Neuronal stem cell (in vitro differentiated cells): ENCODE measurements around the gene ARHGEF28.

Experiments
- DNase-seq: peaks from one replicate; pipeline ENCODE4 v3.0.0-alpha.2; 2013; ENCODE audit warnings: low spot score
- H2AFZ ChIP-seq: one replicate; pipeline ENCODE4 v1.6.1; 2013; ENCODE audit warnings: mild to moderate bottlenecking, low read length, inconsistent platforms
- H2AK5ac ChIP-seq: 2 replicates; pipeline ENCODE4 v1.6.1; 2013; ENCODE audit warnings: low read depth, mild to moderate bottlenecking, inconsistent platforms, low read length, moderate library complexity, mixed read lengths
- H2BK120ac ChIP-seq: 2 replicates; pipeline ENCODE4 v1.6.1; 2013; ENCODE audit warnings: low read depth, mild to moderate bottlenecking, inconsistent platforms, low read length, moderate library complexity, mixed read lengths
- H2BK12ac ChIP-seq: one replicate; pipeline ENCODE4 v1.6.1; 2013; ENCODE audit warnings: low read length, inconsistent platforms
- H2BK15ac ChIP-seq: 2 replicates; pipeline ENCODE4 v1.6.1; 2013; ENCODE audit warnings: mild to moderate bottlenecking, low read length, inconsistent platforms, mixed read lengths
- H2BK5ac ChIP-seq: one replicate; pipeline ENCODE4 v1.6.1; 2013; ENCODE audit warnings: inconsistent platforms, mild to moderate bottlenecking, low read length, moderate library complexity
- H3K14ac ChIP-seq: one replicate; pipeline ENCODE4 v1.6.1; 2013; ENCODE audit warnings: low read length, inconsistent platforms
- H3K18ac ChIP-seq: 2 replicates; pipeline ENCODE4 v1.6.1; 2013; ENCODE audit warnings: low read length, inconsistent platforms
- H3K23ac ChIP-seq: 2 replicates; pipeline ENCODE4 v1.6.1; 2013; ENCODE audit warnings: low read depth, mild to moderate bottlenecking, mixed read lengths, low read length, inconsistent platforms; ENCODE audit not compliant: poor library complexity
- H3K27ac ChIP-seq: replicated peaks from 3 replicates; pipeline ENCODE4 v1.5.1; 2013; ENCODE audit warnings: low read length, inconsistent platforms
- H3K27me3 ChIP-seq, 3 experiments: 2 replicates each; pipeline ENCODE4 v1.6.1; 2013; ENCODE audit warnings: low read length in 3 of 3, mild to moderate bottlenecking in 2 of 3, inconsistent platforms in 1 of 3, low read depth in 1 of 3, mixed read lengths in 1 of 3, moderate library complexity in 1 of 3; ENCODE audit not compliant: control insufficient read depth in 3 of 3, insufficient read depth in 3 of 3
- H3K36me3 ChIP-seq, 2 donors: replicated peaks in 1 of 2; 2 replicates each; pipeline ENCODE4 v1.6.1; 2013; ENCODE audit warnings: low read length in 2 of 2; ENCODE audit not compliant: control insufficient read depth in 2 of 2, insufficient read depth in 2 of 2
- H3K4ac ChIP-seq: 2 replicates; pipeline ENCODE4 v1.6.1; 2013; ENCODE audit warnings: inconsistent platforms, mild to moderate bottlenecking, low read length, moderate library complexity
- H3K4me1 ChIP-seq, 2 donors: 1 replicate in 1 of 2; 2 replicates in 1 of 2; pipeline ENCODE4 v1.6.1; 2013; ENCODE audit warnings: low read length in 2 of 2, low read depth in 1 of 2; ENCODE audit not compliant: control insufficient read depth in 2 of 2, insufficient read depth in 1 of 2
- H3K4me2 ChIP-seq: one replicate; pipeline ENCODE4 v1.6.1; 2013; ENCODE audit warnings: mild to moderate bottlenecking, low read length, inconsistent platforms; ENCODE audit not compliant: insufficient read depth, poor library complexity, severe bottlenecking
- H3K4me3 ChIP-seq, 2 donors: 2 replicates each; pipeline ENCODE4 v1.5.1; 2013; ENCODE audit warnings: low read length in 2 of 2, mild to moderate bottlenecking in 2 of 2, inconsistent platforms in 1 of 2, moderate library complexity in 1 of 2
- H3K79me1 ChIP-seq: one replicate; pipeline ENCODE4 v1.6.1; 2013; ENCODE audit warnings: low read depth, mild to moderate bottlenecking, inconsistent platforms, low read length, moderate library complexity
- H3K9ac ChIP-seq: one replicate; pipeline ENCODE4 v1.6.1; 2013; ENCODE audit warnings: mild to moderate bottlenecking, low read depth, low read length, inconsistent platforms; ENCODE audit not compliant: poor library complexity
- H3K9me3 ChIP-seq, 2 donors: replicated peaks in 1 of 2; 2 replicates each; pipeline versions ENCODE3 to v1.6.1; 2013; ENCODE audit warnings: low read length in 2 of 2, mild to moderate bottlenecking in 2 of 2, inconsistent platforms in 1 of 2, low read depth in 1 of 2, mixed read lengths in 1 of 2, moderate library complexity in 1 of 2; ENCODE audit not compliant: control insufficient read depth in 2 of 2, insufficient read depth in 1 of 2
- H4K8ac ChIP-seq: one replicate; pipeline ENCODE4 v1.6.1; 2013; ENCODE audit warnings: low read depth, mild to moderate bottlenecking, inconsistent platforms, low read length, moderate library complexity
- H4K91ac ChIP-seq: one replicate; pipeline ENCODE4 v1.6.1; 2013; ENCODE audit warnings: low read length, low read depth, mild to moderate bottlenecking, inconsistent platforms; ENCODE audit not compliant: poor library complexity
- WGBS, 2 donors: extraction: QIAGEN DNeasy Blood & Tissue Kit; methylation state at CpG; one replicate each; pipeline ENCODE4 v1.1.7; 2013; ENCODE audit warnings: missing lambda C conversion rate in 2 of 2, mixed read lengths in 1 of 2; ENCODE audit not compliant: insufficient read length in 2 of 2, insufficient replicate concordance in 1 of 2; ENCODE audit errors: extremely low coverage in 2 of 2; 5-methylcytosine and 5-hydroxymethylcytosine counted together

The ARHGEF28 gene

GRCh38 chr5:73726071-73726470 lies 100.1 kb downstream of the ARHGEF28 start:
- H2BK12ac ChIP-seq, result no peak overlapping the region
- no peak overlapping the region for H4K91ac ChIP-seq
- no peak overlapping the region for H3K18ac ChIP-seq
- H2BK120ac ChIP-seq, result no peak overlapping the region
- no peak overlapping the region for H2AFZ ChIP-seq
- H3K4me2 ChIP-seq, result no peak overlapping the region
- H3K79me1 ChIP-seq, result no peaks in the 10 kb centered on the region
- peaks cover 0 to 5% (median 0%) of the 10 kb centered on the region in 3 experiments for H3K27me3 ChIP-seq
- H3K27ac ChIP-seq, result no peak overlapping the region
- no peak overlapping the region for H3K4ac ChIP-seq
- no peak overlapping the region for H2AK5ac ChIP-seq
- H3K14ac ChIP-seq, result no peak overlapping the region
- no peaks in the 10 kb centered on the region for H3K9me3 ChIP-seq
- H3K9ac ChIP-seq, result no peak overlapping the region
- H2BK5ac ChIP-seq, result no peak overlapping the region
- H3K36me3 ChIP-seq, result no peaks in the 10 kb centered on the region
- H3K4me3 ChIP-seq, result no peak overlapping the region
- no peak overlapping the region for H3K23ac ChIP-seq
- no peak for DNase-seq
- H2BK15ac ChIP-seq, result no peak overlapping the region
- H3K4me1 ChIP-seq, result peaks cover 0 to 1% of the 10 kb centered on the region in 2 donors
- H4K8ac ChIP-seq, result no peak overlapping the region

DNA sequence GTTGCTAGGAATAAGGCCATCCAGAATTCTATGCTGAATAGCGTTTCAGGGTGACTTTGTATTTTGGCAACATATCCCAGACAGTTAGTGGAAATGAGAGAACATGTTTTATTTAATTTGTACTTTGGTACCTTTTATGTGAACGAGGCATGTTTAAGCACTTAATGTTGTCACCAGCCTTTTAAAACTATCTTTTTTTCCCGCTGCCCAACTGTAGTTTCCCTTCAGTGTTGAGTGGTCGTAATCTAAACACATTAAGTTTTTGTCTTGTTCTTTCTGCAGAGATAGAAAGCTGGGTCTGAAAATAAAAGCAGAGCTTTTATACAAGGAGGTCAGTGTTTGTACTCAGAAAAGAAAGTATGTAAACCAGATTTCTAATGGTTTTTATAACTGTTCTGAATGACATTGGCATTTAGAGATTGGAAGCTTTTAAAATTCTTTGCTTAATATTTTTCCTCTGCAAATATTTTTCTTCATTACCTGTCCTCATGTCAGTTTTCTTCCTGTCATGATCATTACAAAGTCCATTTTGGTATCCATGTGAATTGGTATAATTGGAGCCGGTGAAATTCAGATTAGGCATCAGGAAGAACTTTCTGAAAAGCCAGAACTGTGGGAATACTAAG lies 100.7 kb downstream of the ARHGEF28 start:
- H3K9ac ChIP-seq, result no peak overlapping the region
- H3K27me3 ChIP-seq, result peaks cover 0 to 5% (median 0%) of the 10 kb centered on the region in 3 experiments
- WGBS, 2 donors, result no CpG with 5 or more reads among the region's 5 CpGs
- no peak for DNase-seq
- H3K4me1 ChIP-seq, result peaks cover 0 to 1% of the 10 kb centered on the region in 2 donors
- no peak overlapping the region for H3K14ac ChIP-seq
- no peak overlapping the region for H2BK5ac ChIP-seq
- H2BK15ac ChIP-seq, result no peak overlapping the region
- H4K8ac ChIP-seq, result no peak overlapping the region
- H2BK120ac ChIP-seq, result no peak overlapping the region
- no peaks in the 10 kb centered on the region for H3K36me3 ChIP-seq
- H3K79me1 ChIP-seq, result no peaks in the 10 kb centered on the region
- no peak overlapping the region for H3K18ac ChIP-seq
- H3K4me3 ChIP-seq, result no peak overlapping the region
- no peak overlapping the region for H2AK5ac ChIP-seq
- no peak overlapping the region for H3K4me2 ChIP-seq
- no peak overlapping the region for H3K4ac ChIP-seq
- no peaks in the 10 kb centered on the region for H3K9me3 ChIP-seq
- H4K91ac ChIP-seq, result no peak overlapping the region
- H2AFZ ChIP-seq, result no peak overlapping the region
- no peak overlapping the region for H3K23ac ChIP-seq
- H3K27ac ChIP-seq, result no peak overlapping the region
- H2BK12ac ChIP-seq, result no peak overlapping the region

DNA sequence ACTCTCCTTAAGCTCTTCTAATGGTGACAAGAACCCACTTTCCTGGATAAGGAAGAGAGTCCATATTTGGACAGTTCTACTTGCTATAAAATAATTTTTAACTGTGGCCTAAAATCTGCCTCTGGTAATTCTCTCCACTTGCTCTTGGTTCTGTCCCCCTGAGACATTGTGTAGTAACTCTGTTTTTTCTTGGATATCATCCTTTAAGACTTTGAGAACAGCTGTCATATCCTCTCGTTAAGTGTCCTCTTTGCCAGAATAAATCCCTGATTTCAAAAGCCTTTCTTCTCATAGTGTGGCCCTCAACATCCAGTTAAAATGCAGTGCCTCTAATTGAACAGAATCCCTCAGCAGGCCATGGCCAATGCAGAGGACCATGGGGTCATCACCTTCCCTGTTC lies 101.5 kb downstream of the ARHGEF28 start:
- Histone ChIP-seq H4K8ac (no peak overlapping the region), H2AK5ac (no peak overlapping the region), H3K18ac (no peak overlapping the region), H3K4me2 (no peak overlapping the region), H2BK15ac (no peak overlapping the region), H3K23ac (no peak overlapping the region), H3K36me3 (no peaks in the 10 kb centered on the region), H2AFZ (no peak overlapping the region), H3K4ac (no peak overlapping the region), H3K79me1 (no peaks in the 10 kb centered on the region), H2BK120ac (no peak overlapping the region), H3K27me3 (peaks cover 0 to 5% (median 0%) of the 10 kb centered on the region in 3 experiments), H3K27ac (no peak overlapping the region), H2BK12ac (no peak overlapping the region), H3K4me3 (no peak overlapping the region), H2BK5ac (no peak overlapping the region), H3K14ac (no peak overlapping the region), H3K9ac (no peak overlapping the region), H3K4me1 (peaks cover 0 to 1% of the 10 kb centered on the region in 2 donors), H4K91ac (no peak overlapping the region), H3K9me3 (no peaks in the 10 kb centered on the region)
- no CpG with 5 or more reads among the region's 1 CpG for WGBS, 2 donors
- DNase-seq, result no peak

DNA sequence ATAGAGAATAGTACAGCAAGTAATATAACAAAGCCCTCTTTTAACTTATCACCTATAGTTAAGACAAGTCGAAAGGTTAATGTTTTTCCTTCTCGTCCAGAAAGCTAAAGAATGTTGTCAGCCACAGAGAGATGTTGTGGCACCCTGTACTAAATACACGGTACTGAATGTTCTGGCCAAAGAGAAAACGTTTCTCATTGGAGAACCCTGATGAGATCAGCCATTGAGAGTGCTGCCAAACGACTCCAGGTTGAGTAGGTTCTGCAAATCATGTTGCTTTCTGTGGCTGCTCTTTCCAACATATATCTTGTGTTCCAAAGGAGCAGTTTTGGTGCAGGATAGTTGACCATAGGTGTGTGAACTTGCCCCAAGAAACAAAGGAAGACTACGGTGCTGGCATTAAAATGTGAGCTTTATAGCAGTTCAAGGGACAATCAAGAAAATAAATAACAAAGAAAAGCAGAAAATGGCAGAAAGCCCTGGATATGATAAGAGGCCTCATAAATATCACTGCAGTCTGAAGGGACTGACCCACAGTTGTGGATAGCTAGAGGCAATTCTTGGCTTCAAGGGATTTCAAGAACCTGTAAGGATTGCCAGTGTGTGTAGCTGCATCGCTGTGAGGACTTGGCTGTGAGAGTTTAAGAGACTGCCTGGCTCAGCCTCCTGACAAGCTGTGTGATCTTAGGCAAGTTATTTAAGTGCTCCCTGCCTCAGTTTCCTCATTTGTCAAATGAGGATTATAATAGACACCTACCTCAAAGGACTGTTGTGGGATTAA lies 102.7 kb downstream of the ARHGEF28 start:
- H3K4me2 ChIP-seq, result no peak overlapping the region
- H4K91ac ChIP-seq, result no peak overlapping the region
- DNase-seq, result no peak
- H3K27me3 ChIP-seq, result peaks cover 0 to 5% (median 0%) of the 10 kb centered on the region in 3 experiments
- no peak overlapping the region for H3K27ac ChIP-seq
- H3K36me3 ChIP-seq, result no peaks in the 10 kb centered on the region
- no peak overlapping the region for H3K4ac ChIP-seq
- H4K8ac ChIP-seq, result no peak overlapping the region
- WGBS, 2 donors, result no CpG with 5 or more reads among the region's 7 CpGs
- no peak overlapping the region for H3K14ac ChIP-seq
- H2BK5ac ChIP-seq, result no peak overlapping the region
- H2BK12ac ChIP-seq, result no peak overlapping the region
- H3K9ac ChIP-seq, result no peak overlapping the region
- H3K79me1 ChIP-seq, result no peaks in the 10 kb centered on the region
- H3K4me1 ChIP-seq, result peaks cover 0 to 1% of the 10 kb centered on the region in 2 donors
- H3K9me3 ChIP-seq, result no peaks in the 10 kb centered on the region
- H3K18ac ChIP-seq, result no peak overlapping the region
- H2AK5ac ChIP-seq, result no peak overlapping the region
- H2BK120ac ChIP-seq, result no peak overlapping the region
- no peak overlapping the region for H3K4me3 ChIP-seq
- no peak overlapping the region for H2BK15ac ChIP-seq
- no peak overlapping the region for H3K23ac ChIP-seq
- H2AFZ ChIP-seq, result no peak overlapping the region
